HG03520 (cell line): Measurements from ENCODE around the gene AMIGO1.

Experiments
- ATAC-seq: cut with Tn5 transposase; IDR thresholded peaks from one replicate; pipeline ENCODE4 v1.9.1; 2021; ENCODE audit warnings: mild to moderate bottlenecking, moderate library complexity; ENCODE audit not compliant: unreplicated experiment

AMIGO1 gene

DNA sequence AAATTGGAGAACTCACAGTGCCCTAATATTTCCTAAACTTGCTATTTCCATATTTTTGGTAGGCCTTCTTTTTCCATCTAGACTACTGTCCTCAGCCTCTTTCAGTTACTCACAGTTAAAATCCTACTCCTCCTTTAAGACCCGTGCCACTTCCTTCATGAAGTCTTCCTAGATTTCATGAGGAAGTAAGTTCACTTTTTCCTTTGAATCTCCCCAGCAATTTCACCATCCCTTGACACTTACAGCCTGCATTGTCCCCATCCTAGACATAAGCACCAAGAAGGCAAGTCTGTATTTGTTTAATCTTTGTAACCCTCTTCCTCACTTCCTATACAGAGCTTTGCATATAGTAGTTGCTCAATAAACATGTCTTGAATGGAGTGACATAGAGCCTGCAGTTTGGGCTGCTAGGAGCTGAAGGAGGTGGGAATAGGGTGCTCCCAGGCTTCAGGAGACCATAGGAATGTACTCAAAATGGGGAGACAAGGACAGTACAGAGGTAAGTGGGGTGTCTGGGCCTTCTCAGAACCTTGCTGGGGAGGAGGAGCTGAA is 24.9 kb upstream of the AMIGO1 start:
- no peak for ATAC-seq

DNA sequence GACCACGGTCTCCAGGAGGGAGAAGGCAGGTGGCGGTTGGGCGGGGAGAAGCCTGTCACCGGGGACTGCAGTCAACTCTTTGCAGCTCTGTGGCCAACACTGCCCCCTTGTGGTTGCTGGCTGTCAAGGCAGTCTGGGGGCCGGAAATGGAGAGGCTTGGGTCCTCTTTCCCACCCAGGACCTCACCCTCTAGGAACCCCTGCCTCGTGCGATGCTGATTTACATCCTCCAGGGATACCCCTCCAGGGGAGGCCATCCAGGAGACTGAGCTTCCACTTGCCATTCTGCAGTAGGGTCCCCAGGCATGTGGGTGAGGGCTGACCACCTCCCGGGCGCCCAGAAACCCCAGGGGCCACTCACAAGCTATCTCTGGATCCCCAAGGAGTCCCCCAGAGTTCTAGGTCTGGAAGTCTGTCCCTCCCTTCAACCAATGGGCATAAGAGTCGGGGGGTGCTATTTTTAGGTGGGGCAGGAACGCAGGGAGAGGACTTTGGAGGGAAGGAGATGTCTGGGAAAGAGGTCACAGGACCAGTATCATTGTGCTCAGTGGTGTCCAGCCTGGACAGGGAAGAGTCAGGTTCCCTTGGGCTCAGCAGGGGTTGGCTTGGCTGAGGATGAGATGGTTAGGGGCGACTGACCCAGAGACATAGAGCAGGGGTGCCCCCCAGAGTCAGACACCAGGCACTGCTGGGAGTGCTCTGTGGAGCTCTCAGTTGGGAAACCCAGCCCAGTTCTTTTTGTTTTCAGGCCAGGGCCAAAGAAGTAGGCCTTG is 23.0 kb upstream of the AMIGO1 start:
- no peak for ATAC-seq

DNA sequence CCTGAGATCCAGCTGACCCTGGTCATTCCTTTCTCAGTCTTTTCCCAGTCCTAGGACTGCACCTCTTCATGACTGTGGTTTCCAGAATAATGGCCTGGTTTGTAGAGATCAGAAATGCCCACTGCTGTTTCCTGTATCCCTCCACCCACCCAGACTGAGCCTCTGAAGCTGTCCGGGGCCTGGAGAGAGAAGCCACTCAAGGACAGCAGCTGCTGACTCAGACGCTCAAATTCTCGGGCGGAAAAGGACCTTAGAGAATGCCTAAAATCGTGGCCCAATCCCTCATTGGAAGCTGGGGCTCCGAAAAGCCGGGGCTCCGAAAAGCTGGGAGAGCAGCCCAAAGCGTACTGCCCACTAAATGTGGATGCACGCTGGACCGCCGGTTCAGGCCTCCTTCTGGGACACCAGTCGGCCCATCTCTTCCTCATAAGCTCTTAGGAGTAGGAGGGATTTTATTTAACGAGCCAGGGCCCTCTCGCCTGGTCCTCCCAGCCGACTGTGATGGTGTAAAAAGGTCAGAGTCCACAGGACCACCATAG is 22.4 kb upstream of the AMIGO1 start:
- ATAC-seq: no peak

DNA sequence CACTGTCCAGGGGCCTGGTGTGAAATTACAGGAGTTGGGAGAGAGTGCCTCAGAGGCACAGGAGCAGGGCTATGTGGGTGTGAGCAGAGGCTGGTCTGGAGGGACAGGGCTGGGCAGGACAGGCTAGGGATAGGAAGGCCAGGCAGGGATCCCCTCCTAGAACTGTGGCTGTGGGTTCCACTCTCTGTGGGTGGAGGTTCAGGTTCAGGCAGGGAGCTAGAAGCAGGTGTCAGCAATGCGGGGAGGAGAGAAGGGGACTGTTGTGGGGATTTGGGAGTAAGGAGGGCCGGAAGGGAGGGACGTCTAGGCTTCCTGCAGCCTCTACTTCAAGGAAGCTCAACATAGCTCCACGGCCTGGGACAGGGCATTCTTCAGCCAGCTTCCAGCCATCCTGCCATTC is 21.9 kb upstream of the AMIGO1 start:
- no peak for ATAC-seq

DNA sequence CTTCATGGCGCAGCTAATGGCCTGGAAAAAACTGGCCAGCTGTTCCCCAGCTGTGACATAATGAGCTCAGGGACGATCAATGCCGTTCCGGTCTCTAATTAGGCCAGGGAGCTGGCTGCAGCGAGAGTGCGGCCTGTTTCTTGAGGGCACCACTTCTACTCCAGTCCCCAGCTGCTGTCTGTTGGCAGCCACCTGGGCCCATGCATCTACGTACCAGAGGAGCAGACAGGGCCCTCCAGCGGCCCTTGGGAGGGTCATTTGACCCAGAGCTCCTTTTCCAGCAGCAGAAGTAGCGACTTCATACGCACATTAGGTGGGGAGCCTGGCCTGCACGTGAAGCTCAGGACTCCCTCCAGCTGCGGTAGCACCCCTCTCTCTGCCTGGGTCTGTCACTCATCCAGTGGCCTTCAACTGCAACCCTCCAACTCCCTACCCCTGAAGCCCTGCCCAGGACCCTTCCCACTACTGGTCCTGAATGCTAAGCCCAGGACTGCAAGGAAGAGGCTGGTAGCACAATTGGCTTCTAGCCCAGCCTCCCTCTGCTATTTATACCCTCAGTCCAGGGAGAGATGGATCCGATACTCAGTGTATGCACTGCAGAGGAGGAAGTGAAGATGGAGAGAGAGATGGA is 21.0 kb upstream of the AMIGO1 start:
- ATAC-seq: no peak

DNA sequence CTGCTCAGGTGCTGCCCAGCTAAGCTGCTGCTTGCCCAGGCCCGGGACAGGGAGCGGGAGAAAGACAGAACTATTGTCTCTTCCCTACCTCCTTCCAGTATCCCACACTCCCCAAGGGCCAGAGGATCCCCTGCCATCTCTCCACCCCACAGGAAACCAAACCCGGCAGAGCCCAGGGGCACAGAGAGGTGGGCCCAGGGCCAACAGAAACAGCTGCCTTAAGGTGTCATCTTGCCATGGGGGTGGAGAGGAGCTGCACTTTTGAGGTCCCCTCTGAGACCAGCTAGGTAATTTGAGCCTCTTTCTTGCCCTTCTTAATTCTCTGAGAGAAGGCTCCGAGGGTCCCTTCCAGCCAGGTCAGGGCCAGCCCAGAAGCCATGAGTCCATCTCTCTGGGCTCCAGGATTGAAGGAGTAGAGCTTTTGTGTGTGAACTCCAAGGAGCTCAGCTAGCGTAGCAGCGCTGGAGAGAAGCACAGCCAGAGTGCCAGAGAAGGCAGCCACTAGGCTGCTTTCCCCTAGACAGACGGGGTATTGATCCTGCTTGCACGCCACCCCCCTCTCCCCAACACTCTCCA is 20.4 kb upstream of the AMIGO1 start:
- no peak for ATAC-seq

DNA sequence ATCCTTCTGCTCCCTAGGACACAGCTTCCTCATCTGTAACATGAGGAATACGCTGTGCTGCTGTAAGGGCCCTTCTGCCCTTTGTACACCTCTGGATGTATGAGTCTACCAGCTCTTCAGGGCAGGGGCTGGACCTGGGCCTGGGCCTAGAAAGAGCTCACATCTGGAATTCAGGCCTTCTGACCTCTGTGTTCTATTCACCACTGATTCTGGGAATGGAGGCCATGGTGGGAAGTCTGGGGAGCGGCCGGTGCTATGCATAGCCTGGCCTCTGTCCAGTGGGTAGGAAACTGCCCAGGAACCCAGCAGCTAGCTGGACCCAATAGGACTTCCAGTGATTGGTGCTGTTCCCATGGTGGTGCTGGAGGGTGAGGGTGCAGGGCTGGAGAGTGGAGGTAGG is 19.2 kb upstream of the AMIGO1 start:
- no peak for ATAC-seq

DNA sequence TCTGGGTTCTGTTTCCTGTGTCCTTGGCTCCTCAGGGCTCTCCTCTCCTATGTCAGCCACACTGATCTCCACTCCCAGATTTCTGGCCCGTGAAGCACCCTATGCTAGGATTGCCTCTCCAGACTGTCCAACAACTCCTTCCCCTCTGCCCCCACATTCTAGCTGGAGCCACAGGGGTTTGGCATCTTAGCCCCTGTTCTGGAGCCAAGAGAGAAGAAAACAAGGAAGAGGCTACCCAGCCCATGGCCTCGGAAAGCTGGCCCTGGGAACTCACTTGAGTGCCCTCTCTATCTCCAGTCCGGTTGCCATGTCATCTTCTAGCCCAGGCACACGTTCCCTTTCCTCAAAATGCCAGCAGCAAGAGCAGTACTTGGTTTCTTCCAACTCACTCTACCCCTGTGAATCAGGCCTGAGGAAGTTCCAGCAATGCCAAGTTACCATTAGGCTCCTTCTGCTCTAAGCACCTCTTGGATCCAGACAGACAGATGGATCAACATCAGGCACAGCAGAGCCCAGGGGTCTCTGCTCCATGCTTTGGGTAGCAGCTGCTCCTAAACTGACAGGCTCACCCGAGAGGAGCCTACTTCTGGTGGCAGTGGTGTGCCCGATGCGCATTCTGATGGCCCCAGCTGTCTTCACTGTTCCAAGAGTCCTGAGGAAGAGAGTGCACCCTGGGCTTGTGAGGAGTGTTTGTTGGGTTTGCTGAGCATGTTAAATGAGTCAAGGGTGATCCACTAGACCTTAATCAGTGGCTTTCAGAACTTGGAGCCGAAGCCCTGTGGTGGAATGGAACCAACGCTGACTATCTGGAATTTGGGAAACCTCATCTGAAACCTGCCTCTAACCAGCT is 18.5 kb upstream of the AMIGO1 start:
- ATAC-seq: no peak

DNA sequence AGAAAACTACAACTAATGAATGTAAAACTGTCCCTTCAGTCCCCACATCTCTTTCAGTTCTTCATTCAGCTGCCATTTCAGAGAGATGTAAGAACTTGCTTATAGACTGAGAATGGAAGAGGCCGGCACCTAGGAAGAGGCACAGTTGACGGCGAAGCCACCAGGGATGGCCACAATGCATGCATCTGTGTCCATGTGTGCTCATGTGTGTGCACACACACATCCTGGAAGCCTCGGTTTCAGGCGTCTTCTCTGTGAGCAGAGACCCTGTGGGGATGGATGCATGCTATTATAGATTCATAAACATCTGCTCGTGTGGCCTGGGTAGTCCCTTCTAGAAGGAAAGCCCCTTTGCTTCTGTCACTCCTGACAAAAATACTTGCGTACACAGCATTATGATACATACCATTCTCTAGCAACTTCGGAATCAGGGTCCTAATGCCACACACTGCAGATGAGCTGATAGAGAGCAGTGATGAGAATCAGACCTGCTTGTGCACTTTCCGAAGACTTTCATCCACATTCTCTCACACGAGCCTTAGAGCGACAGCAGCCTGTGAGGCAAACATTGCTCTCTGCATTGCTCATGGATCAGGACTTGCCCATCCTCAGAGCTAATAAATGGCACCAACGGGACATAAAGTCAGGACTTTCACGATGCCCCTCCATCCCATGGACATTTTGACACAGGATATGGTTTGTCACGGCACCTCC is 17.7 kb upstream of the AMIGO1 start:
- ATAC-seq: peak; percentile 47

DNA sequence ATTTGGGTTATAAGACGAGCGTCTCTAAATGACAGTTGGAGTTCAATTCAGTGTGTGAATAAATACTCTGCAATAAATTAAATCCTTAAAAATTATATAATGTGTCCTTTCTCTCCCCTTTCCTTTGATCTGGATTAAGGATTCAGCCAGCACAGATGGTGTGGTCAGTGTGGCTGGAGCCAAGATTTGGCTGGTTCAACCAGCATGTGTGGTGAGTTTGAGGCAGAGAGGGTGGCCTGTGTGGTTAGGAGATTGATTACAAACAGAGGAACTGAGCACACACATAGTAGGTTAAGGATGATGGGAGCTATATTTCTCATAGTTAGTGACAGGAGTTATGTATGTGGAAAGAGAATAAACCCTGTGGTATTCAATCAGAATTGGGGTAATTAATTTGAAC is 14.2 kb upstream of the AMIGO1 start:
- ATAC-seq: no peak

DNA sequence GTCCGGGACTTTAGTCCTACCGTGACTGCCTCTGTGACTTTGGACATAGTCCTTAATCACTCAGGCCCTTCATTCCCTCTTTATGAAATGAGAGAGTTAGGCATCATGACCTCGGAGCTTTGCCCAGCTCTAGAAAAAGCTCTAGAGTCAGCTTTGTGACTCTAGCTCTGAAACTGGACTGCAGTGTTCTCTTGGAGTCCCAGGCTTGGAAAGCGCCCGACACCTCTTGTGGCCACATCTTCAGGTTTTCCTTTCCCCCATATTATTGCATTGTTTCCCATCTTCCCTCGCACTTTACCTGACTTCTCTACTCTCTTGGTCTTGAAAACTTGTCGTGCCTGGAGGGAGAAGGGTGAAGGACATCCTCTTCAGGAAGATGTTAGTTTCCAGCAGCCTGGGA is 12.5 kb upstream of the AMIGO1 start:
- ATAC-seq: no peak

DNA sequence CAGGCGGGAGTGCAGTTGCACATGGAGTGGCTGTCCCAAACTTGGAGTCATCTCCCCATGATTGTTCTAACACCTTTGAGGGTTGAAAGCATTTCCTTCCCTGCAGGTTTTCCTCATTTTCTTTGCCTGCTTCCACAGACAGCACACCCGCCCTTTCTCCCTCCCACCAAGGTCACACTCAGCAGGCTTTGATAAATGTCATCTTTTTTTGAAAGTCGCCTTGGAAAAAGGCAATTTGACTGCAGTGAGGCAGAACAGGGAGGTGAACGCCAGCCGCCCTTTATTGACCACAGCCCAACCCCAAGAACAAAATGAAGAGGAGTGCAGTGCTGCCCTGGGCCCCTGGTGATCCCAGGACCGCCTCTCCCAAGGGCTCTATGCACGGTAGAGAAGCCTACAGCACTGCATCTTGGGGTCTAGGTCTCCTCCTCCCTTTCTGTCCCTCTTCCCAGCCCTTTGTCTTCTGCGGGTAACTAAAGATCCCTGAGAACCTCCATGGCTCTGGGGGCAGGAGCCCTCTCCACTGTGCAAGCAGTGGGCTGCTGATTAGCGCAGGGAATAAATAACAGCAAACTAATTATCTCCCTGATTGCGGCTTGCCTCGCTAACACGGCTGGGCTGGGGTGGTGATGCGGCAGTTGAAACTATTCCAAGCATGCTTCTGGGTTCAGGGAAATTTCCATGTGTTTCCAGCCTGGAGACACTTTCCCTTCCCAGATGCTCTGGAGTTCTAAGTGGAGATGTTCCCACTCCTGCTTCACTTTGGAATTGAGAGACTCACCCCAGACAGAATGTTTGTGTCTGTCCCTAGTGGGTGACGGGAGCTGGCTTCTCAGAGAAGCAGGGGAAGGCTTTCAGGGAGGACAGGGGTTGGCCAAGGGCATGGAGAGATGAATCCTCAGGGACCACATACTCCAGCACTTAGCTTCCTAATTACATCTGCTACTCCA is 11.8 kb upstream of the AMIGO1 start:
- ATAC-seq: no peak

DNA sequence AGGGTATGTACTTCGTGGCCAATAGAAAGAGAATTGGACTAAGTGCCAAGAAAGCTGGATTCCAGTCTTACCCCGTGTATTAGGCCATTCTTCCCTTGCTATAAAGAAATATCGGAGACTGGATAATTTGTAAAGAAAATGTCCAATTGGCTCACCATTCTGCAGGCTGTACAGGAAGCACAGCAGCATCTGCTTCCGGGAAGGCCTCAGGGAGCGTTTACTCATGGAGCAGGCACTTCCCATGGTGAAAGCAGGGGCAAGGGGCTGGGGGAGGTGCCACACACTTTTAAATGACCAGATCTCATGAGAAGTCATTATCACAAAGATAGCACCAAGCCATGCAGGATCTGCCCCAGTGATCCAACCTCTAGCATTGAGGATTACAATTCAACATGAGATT is 7.8 kb upstream of the AMIGO1 start:
- no peak for ATAC-seq

DNA sequence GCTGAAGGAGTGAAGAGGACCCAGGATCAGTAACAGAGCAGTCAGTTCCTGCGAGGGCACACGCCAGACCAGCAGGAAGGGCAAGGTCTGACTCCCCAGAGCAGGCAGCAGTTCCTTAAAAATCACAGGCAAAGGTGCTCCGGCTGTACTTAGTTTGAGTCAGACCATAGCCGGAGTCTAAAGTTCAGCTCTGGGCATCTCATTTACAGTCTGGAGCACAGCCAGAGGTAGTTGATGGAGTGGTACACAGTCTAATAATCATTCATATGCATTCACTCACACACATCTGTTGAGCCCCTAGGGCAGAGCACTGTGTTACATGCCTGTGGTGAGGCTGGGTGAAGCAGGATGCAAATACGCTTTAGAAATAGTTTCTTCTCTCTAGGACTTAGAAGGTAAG is 7.3 kb upstream of the AMIGO1 start:
- no peak for ATAC-seq

DNA sequence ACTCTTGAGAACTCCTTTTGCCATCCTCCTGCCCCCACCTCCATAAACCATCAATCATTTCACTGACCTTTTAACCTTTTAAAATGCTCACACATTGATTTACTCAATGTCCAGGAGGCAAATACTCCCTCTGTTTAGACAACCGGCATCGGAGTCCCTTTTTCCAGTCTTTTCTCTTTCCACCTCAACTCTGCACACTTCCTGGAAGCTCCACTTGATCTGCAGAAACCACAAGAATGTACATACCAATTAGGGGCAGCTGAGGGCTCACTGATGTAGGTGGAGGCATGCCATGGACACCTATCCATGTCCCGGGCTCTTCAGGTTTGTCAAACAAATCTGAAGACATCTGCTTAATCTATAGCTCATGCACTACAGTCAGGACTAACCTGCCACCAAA is 5.3 kb upstream of the AMIGO1 start:
- ATAC-seq: no peak

DNA sequence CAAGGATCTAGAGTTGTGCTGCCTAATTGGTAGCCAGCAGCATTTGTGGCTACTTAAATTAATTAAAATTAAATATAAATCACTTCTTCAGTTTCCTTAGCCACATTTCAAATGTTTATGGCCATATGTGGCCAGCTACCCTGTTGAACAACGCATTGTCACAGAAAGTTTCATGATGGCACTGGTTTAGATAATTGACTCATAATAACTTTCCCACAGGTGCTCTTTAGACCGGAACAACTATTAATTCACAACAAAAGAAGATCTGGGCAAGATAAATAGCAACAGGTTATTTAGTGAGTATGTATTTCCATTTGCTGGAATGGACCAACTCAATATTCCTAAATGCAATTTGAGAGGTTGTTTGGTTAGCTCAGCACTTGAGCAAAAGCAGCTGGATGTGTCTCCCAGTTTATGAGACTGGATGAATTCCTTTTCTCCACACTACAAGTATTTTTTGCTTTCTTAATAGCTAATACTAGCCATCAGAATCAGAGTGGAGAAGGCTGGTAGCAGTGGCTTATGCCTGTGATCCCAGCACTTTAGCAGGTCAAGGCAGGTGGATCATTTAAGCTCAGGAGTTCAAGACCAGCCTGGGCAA is 3.7 kb upstream of the AMIGO1 start:
- ATAC-seq: no peak

DNA sequence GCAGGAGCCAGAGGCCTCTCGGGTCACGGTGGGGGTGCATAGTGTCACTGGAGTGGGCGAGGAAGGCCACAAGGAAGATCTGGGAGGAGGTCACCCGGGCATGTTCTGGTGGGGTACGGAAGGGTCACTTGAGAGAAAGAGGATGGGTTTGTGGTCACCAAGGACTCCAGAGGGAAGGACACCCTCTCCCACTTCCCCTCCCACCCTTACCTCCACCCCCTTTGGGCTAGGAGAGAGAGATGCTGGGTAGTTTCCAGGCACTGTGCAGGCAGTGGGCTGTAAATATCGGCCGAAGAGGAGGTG is 703 bp downstream of the AMIGO1 start:
- ATAC-seq: no peak

DNA sequence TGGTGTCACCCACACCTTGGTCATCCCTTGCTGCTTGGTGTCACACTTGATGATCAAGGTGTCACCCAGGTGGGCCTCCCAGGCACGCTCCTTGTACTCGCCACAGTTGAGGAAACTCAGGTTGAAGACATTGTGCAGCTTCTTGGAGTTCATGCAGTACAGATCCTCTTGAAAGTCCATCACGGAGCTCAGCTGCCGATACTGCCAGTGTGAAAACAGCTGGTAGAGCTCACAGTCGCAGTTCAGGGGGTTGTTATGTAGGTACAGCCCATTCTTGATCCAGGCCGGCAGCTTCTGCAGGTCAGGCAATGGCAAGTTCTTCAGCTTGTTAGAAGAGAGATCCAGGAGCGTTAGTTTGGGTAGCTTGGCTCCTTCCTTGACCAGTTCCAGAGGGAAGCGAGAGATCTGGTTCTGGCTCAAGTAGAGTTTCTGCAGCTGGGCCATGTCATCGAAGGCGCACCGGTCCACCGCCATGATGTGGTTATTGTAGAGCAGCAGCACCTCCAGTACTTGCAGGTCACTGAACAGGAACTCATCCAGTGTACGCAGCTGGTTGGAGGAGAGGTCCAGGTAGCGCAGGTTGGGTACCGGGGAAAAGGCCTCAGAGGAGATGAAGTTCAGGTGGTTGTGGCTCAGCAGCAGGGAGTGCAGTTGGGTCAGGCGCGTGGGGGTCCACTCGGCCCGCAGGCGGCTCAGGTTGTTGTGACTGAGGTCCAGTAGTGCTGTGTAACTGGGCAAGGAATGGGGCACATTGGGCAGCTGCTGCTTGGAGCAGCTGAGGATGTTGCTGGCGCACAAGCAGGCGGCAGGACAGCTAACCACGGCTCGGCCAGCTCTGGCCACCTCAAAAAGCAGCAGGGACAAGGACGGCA is 1.3 kb downstream of the AMIGO1 start:
- ATAC-seq: no peak
